GM21723 (cell line): ENCODE data around the gene PTPRN2.
"Not testable (repeated sequence)": the region's sequence is repeated elsewhere in the genome, so short reads cannot be mapped to it uniquely, and the experiment has no call there.

Source experiments
- ATAC-seq: cut with Tn5 transposase; IDR thresholded peaks from one replicate; pipeline ENCODE4 v1.9.1; 2021; ENCODE audit warnings: mild to moderate bottlenecking, moderate library complexity; ENCODE audit not compliant: unreplicated experiment

PTPRN2 gene

DNA sequence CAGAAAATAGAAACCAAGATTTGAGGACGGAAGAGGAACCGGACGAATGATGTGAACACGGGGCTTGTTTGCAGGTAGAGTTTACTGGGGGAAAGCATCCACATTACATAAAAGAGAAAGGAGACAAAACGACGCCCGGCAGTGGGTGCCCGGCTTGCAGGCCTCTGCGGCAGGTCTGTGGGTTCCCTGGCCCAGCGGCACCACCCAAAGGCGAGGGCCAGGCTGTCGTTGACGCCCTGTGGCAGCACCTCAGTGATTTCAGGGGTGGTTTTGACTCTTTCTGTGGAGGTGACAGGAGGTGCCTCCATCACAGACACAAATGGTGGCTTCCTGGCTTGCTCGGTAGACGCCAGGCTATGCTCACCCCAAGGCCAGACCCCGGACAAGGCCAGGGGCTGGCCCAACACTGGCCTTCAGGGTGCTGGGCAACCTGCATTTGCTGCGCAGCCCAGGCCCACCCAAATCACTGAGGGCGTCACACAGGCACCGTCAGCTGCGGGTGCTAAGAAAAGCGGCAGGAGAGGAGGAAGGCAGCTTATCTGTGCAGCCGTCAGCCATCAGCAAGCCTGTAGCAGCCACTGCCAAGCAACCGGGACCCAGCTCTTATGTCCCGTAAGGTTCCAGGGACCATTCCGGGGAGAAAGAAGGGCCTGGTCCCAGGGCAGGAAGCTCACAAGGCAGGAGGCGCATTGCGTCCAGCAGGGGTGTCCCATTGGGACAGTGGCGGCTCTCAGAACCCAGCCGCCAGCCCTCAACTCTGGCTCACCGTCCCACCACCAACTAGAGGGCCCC is 230.3 kb downstream of the PTPRN2 start:
- ATAC-seq: no peak

DNA sequence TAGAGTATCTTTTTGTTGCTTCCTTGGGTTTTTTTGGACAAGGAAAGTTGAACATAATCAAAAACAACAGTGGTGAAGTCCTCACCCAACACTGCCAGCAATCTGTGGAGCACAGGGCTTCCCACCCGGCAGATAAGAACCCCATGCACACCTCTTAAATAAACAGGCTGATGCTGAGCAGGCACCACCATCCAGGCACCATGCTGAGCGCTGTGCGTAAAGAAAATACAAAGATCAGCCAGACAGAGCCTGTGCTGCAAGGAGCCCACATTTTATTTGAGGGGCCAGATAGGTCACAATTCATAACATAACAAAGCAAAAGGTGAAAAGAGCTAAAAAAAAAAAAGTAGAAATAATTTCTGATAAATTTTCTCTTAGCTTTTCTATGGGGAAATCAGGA is 231.2 kb downstream of the PTPRN2 start:
- no peak for ATAC-seq

DNA sequence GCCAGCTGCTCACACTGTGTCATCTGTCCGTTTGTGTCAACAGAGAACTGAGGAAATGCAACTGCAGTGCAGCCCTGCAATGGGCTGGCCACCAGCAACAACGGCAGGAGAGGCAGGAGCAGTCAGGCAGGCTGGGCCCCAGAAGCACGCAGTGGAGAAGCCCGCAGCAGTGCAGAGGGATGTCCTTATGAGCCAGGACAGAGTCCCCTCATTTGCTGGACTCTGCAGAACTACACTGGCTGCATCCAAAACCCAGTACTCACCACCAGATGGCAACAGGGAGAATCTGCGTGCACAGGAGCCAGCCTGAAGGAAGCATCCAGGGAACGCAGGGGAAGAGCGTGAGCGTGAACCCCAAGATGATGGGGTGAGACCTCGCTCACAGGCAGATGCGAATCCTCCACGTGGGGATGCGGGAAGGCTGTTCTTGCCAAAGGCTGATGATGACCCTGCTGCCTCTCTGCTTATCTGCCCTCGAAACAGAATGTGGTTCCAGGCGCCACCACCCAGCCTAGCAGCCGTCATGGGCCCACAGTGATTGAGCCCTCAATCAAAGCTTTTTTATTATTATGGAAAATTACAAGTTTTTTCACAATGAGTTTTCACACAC is 232.1 kb downstream of the PTPRN2 start:
- no peak for ATAC-seq

DNA sequence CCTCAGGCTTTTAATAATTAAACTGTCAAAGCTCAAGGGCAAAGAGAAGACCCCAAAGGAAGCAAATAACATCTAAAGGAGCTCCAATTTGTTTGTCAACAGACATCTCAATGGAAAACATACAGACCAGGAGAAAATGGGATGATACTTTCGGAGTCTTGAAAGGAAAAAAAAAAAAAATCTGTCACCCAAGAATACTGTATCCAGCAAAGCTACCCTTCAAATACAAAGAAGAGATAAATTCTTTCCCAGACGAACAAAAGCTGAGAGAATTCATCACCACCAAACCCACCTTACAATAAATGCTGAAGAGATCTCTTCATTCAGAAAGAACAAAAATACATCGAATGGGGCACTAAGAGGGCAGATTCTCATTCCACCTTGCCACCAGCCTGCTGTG is 232.8 kb downstream of the PTPRN2 start:
- ATAC-seq: no peak

DNA sequence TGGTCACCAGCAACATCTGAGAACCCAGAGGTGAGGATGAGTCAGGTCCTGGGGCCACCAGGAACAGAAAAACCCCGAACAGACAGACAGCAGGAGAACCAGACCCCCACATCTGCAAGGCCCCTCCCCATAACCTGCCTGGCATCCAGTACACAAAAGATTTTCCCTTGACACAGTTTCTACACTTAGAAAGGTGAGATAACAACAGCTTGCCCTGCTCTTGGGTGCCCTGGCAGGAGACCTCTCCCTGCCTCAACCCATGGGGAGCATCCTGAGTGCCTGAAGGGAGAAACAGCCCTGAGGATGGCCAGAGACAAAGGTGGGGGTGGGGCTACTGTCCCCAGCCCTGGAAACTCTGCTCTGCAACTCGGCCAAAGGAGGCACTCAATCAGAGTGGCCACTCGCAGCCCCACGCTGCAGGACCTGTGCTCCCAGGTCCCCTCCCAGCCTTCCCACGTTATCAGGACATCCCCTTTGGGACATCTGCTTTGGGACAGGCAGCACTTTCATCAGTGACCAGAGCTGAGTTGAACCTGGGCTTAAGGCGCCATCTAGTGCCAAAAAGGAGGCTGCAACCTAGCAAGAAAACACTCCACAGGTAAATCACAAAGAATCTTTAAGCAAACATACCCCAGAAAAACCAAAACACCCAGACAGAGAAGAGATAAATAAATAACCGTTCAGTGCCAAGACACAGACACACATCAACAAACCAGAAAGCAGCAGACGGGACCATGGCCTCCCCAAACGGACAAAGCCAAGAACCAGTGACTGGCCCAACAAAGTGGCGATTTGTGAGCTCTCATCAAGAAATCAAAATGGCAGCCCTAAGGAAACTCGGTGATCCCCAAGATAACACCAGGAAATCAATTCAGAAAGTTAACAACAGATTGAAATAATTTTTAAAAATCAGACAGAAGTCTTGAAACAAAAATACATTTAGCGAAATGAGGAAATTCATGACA is 233.7 kb downstream of the PTPRN2 start:
- ATAC-seq: no peak

DNA sequence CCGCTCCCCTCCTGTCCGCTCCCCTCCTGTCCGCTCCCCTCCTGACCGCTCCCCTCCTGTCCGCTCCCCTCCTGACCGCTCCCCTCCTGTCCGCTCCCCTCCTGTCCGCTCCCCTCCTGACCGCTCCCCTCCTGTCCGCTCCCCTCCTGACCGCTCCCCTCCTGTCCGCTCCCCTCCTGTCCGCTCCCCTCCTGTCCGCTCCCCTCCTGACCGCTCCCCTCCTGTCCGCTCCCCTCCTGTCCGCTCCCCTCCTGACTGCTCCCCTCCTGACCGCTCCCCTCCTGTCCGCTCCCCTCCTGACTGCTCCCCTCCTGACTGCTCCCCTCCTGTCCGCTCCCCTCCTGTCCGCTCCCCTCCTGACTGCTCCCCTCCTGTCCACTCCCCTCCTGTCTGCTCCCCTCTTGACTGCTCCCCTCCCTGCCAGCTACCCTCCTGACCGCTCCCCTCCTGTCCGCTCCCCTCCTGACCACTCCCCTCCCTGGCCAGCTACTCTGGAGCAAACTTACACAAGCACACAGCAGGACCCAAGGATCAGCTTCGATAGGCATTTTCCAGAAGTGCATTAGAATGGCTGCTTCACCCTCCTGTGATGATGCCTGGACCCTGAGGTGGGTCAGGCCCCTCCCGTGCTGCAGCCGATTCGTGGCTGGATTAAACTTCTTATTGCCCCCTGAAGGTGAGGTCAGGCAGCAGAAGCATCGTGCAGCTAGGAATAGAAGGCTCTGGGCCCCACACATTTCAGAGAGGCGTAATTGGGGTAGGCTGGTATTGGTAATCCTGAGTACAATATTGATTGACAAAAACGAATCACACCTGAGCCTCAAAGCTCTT is 235.5 kb downstream of the PTPRN2 start:
- not testable (repeated sequence) for ATAC-seq

DNA sequence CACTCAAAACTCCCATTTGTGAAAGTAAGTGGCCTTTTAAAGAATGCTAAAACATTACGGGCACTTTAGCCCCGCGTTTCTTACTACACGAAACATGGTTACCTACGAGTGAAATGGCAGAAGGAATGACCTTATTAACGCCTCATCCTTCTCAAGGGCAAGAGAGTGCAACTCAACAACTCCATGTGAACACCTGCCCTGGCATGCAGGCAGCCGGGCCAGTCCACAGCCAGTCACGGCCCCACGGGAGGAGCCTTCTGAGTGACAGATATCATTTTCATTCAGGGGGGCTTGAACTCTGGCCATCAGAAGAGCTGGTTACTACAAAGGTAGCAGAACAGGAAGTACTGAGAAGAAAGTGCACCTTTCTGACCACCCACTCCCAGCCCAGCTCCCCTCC is 236.1 kb downstream of the PTPRN2 start:
- ATAC-seq: no peak

DNA sequence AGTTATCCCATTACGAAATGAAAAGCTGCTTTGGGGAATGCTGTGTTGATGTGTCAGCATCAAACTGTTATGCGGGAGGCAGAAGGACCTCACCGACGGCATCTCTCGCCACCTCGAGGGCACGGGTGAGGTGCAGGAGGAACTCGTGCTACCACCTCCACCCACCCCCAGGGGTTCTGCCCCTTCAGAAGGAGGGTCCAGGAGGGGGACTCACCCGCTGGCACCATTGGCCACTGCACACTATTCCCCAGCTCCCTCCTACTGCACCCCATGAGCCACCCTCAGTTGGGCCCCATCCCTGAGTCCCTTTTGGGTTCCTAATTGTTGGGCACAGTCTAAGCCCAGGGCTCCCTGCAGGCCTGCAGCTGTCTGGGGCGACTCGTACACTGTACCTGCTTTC is 236.6 kb downstream of the PTPRN2 start:
- ATAC-seq: no peak

DNA sequence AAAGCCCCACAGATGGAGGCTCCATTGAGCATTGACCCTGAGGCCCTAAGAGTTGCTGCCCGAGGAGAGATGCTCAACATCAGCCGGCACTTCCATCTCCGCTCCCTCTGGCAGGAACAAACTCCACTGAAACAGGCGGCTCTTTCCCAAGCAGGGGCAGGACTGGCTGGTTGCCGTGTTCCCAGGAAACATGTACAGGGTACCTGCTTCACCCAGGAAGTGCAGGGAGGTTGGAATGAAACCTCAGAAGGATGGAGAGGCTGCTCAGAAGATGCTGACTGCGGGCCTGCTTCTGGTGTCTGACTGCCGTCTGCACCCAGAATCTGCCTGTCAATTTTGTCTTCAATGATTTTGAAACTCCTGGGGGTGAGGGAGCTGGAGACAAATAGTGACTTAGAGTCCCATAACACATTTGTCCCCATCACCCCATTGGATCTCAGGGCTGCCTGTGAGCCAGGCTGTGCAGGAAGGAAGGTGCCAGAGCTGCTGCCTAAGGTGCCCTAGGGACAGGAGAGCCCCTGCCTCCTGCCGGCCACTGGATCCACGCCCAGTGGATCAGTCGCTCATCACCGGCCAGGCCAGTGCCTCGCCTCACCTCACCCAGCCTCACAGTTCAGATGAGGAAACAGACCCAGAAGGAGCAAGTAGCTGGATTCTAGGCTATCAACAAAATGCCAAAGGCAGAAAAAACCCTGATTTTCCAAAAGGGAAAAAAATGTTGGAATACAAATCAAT is 237.3 kb downstream of the PTPRN2 start:
- no peak for ATAC-seq

DNA sequence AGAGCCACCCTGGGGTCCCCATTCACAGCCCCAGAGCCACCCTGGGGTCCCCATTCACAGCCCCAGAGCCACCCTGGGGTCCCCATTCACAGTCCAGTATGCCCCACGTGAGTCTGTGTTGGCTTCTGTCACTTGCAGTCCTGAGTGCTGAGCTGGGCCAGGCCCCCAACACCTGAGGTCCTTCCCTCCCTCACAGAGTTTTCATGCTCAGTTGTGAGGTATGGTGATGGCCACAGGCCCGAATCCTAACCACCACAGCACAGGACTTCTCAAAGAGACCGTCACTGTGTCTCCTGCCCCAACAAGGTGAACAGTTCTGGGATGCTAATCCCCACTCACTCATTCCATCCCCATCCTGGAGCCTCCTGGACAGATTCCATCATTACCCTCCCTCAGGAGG is 239.2 kb downstream of the PTPRN2 start:
- no peak for ATAC-seq

DNA sequence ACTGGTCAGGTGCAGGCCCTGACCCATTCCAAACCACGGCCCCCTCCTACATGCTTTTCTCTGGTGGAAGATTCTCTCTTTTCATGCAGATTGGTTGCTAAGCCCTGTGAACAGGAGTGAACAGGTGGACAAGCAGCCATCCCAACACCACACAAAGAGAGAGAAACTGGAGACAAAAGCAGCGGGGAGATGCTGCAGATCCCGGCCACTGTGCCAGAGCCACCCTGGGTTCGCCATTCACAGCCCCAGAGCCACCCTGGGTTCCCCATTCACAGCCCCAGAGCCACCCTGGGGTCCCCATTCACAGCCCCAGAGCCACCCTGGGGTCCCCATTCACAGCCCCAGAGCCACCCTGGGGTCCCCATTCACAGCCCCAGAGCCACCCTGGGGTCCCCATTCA is 239.6 kb downstream of the PTPRN2 start:
- ATAC-seq: not testable (repeated sequence)

DNA sequence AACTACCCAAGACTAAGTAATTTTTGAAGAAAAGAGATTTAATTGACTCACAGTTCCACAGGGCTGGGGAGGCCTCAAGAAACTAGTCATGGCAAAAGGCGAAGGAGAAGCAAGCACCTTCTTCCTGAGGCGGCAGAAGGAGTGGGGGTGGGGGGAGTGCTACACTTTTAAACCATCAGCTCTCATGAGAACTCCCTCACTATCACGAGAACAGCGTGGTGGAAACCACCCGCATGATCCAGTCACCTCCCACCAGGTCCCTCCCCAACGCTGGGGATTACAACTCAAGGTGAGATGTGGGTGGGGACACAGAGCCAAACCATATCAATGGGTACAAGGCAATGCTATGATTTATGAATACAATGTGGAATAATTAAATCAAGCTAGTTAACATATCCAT is 241.9 kb downstream of the PTPRN2 start:
- no peak for ATAC-seq

DNA sequence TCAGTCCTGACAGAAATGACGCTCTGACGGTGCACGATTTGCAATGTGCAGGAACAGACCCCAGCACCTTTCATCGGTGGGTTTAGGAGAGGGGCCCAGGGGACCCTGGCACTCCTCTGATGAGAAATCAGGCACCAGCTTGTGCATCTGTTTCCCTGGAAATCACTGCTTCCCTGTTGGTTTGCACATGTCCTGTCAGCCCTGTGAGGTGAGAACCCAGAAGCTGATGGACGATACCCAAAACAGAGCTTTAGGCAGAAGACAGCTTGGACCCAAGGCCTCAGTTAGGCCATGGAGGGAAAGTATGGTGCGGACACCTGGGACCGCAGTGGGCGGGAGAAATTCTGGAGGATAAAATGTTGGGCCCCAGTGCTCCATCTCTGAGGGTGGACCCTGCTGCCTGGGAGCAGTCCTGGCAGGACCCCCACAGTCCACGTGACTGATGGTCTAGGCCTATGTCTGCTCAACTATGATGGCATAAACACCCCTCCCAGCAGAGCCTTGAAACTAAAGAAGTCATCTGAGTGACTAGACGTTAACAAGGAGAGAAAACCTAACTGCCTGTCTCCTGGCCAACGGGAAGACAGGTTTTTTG is 242.8 kb downstream of the PTPRN2 start:
- ATAC-seq: no peak

DNA sequence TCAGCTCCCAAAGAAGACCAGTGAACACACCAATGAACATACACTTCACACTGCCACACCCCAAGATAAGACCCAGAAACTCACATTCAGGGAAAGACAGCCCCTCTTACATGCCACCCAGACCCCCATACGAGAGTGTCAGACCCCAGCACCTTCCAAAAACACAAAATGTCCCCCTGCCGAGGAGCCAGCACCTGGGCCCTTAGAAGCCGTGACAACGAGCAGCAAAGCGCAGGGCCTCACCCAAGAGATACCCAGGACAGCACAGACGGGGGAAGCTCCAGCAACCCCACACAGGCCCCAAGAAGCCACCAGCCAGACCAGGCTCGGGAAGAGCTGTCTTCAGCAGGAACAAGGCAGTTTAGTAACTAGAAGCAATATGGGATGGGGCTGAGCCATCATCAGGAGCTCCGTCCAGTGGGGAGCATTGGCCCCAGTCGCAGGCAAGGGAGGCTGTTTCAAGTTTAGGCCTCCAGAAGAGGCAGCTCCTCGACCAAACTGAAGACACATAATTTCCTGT is 243.6 kb downstream of the PTPRN2 start:
- ATAC-seq: no peak

DNA sequence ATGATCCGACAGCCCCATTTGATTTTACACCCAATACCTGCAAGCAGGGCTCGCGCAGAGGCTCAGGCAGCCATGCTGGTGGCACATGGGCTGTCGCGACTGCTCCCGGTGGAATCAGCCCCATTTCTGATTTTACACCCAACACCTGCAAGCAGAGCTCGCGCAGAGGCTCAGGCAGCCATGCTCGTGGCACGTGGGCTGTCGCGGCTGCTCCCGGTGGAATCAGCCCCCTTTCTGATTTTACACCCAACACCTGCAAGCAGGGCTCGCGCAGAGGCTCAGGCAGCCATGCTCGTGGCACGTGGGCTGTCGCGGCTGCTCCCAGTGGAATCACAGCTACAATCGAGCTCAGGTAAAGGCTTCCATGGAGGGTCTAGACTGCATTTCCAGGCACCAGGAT is 244.1 kb downstream of the PTPRN2 start:
- no peak for ATAC-seq

DNA sequence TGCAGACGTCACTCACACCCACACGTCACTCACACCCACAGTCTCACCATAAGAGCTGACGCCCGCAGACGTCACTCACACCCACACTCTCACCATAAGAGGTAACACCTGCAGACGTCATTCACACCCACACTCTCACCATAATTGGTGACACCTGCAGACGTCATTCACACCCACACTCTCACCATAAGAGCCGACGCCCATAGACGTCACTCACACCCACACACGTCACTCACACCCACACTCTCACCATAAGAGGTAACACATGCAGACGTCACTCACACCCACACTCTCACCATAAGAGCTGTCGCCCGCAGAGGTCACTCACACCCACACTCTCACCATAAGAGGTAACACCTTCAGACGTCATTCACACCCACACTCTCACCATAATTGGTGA is 246.5 kb downstream of the PTPRN2 start:
- not testable (repeated sequence) for ATAC-seq

DNA sequence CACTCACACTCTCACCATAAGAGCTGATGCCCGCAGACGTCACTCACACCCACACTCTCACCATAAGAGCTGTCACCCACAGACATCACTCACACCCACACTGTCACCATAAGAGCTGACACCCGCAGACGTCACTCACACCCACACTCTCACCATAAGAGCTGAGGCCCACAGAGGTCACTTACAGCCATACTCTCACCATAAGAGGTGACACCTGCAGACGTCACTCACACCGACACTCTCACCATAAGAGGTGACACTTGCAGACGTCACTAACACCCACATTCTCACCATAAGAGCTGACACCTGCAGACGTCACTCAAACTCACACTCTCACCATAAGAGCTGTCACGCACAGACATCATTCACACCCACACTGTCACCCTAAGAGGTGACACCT is 250.7 kb downstream of the PTPRN2 start:
- ATAC-seq: not testable (repeated sequence)

DNA sequence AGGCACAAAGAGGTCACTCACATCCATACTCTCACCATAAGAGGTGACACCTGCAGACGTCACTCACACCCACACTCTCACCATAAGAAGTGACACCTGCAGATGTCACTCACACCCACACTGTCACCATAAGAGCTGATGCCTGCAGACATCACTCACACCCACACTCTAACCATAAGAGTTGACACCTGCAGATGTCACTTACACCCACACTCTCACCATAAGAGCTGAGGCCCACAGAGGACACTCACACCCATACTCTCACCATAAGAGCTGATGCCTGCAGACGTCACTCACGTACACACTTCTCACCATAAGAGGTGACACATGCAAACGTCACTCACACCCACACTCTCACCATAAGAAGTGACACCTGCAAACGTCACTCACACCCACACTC is 255.1 kb downstream of the PTPRN2 start:
- not testable (repeated sequence) for ATAC-seq

DNA sequence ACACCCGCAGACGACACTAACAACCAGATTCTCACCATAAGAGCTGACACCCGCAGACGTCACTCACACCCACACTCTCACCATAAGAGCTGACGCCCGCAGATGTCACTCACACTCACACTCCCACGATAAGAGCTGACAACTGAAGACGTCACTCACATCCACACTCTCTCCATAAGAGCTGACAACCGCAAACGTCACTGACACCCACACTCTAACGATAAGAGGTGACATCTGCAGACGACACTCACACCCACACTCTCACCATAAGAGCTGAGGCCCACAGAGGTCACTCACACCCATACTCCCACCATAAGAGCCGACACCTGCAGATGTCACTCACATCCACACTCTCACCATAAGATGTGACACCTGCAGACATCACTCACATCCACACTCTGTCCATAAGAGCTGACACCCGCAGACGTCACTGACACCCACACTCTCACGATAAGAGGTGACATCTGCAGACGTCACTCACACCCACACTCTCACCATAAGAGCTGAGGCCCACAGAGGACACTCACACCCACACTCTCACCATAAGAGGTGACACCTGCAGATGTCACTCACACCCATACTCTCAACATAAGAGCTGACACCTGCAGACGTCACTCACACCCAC is 255.7 kb downstream of the PTPRN2 start:
- ATAC-seq: not testable (repeated sequence)
